Measurements from ENCODE around the gene SCAMP2.

GRCh38 chr15:74888716-74889115 lies 15.6 kb upstream of the SCAMP2 start:
- TF ChIP-seq CTCF (IDR thresholded peaks at IDR 0.05) = no peak
- no peak for TF ChIP-seq EP300 (IDR thresholded peaks at IDR 0.05; ENCODE audit: low read depth)
- no peak for TF ChIP-seq POLR2A (IDR thresholded peaks at IDR 0.05)
